PC-9 (cell line): ENCODE results near the gene TEX13B. TPM values are rescaled to one million over a fixed set of nuclear protein-coding genes. Genes with fewer than 3 reads are reported as not detected.

ENCODE experiments used
- BruUV-seq: library from RNA; stranded (reverse); fragments of 400-500 nt; replicated peaks from 2 replicates; lab custom pipeline; 2021; lab: Mats Ljungman, UMichigan
- CTCF ChIA-PET: fragments of 300-600 bp; sonication (Branson Sonifier 250); formaldehyde crosslinking; loops from one replicate; lab custom pipeline; 2022; ENCODE audit warnings: antibody characterized with exemption; lab: Charles Lee
- POLR2A ChIA-PET: fragments of 300-600 bp; sonication (Branson Sonifier 250); formaldehyde crosslinking; loops from one replicate; lab custom pipeline; 2022; ENCODE audit warnings: antibody characterized with exemption; ENCODE audit not compliant: unreplicated experiment; lab: Charles Lee
- DNase-seq, 2 experiments: peaks; one replicate each; pipeline versions ENCODE4 v3.0.0 to v3.0.0-alpha.2; 2015 to 2022; ENCODE audit warnings: mixed read lengths in 1 of 2
- H2AFZ ChIP-seq: fragments of 200-600 bp; sonication (generic); 2 replicates; pipeline ENCODE4 v1.8.1; 2017; ENCODE audit warnings: antibody characterized with exemption
- H3F3A ChIP-seq: fragments of 200-600 bp; sonication (generic); 2 replicates; pipeline ENCODE4 v1.8.1; 2017; ENCODE audit warnings: antibody characterized with exemption, mild to moderate bottlenecking, low read depth; ENCODE audit not compliant: insufficient read depth
- H3K27ac ChIP-seq: fragments of 200-600 bp; sonication (generic); 2 replicates; pipeline ENCODE4 v1.6.1; 2016; ENCODE audit warnings: mixed run types
- H3K27me3 ChIP-seq: fragments of 200-600 bp; sonication (generic); 2 replicates; pipeline ENCODE4 v1.6.1; 2016; ENCODE audit warnings: low read depth, mixed run types; ENCODE audit not compliant: insufficient read depth
- H3K36me3 ChIP-seq: fragments of 200-600 bp; sonication (generic); 2 replicates; pipeline ENCODE4 v1.6.1; 2016; ENCODE audit warnings: low read depth, mixed run types
- H3K4me1 ChIP-seq: fragments of 200-600 bp; sonication (generic); replicated peaks from 2 replicates; pipeline ENCODE4 v1.6.1; 2016; ENCODE audit warnings: mixed run types; ENCODE audit not compliant: insufficient read depth
- H3K4me2 ChIP-seq: fragments of 200-600 bp; sonication (generic); 2 replicates; pipeline ENCODE4 v1.6.1; 2017; ENCODE audit warnings: mixed run types
- H3K4me3 ChIP-seq: fragments of 200-600 bp; sonication (generic); 2 replicates; pipeline ENCODE4 v1.6.1; 2016; ENCODE audit warnings: mixed run types
- H3K79me2 ChIP-seq: fragments of 200-600 bp; sonication (generic); 2 replicates; pipeline ENCODE4 v1.6.1; 2017; ENCODE audit warnings: low read depth, mixed run types
- H3K9me2 ChIP-seq: fragments of 200-600 bp; sonication (generic); 2 replicates; pipeline ENCODE4 v1.8.1; 2017; ENCODE audit warnings: mild to moderate bottlenecking; ENCODE audit not compliant: insufficient read depth
- H3K9me3 ChIP-seq: fragments of 200-600 bp; sonication (generic); 2 replicates; pipeline ENCODE4 v1.8.1; 2016; ENCODE audit warnings: low read depth; ENCODE audit not compliant: insufficient read depth
- H4K20me1 ChIP-seq: fragments of 200-600 bp; sonication (generic); 2 replicates; pipeline ENCODE4 v1.8.1; 2017; ENCODE audit not compliant: insufficient read depth
- CTCF ChIP-seq: fragments of 200-600 bp; sonication (generic); conservative IDR thresholded peaks from 2 replicates; pipeline ENCODE4 v1.6.1; 2017; ENCODE audit warnings: mixed run types, antibody characterized with exemption, mild to moderate bottlenecking, moderate library complexity
- EZH2 ChIP-seq: fragments of 200-600 bp; sonication (generic); IDR thresholded peaks from 2 replicates; pipeline ENCODE4 v1.8.0; 2017; ENCODE audit warnings: antibody characterized with exemption, low read depth
- intact Hi-C: fragments of 100-400 bp; cut with micrococcal nuclease; formaldehyde crosslinking; loops from one replicate; pipeline ENCODE4 v1.10.0; 2022; ENCODE audit not compliant: unreplicated experiment
- total RNA-seq: library from RNA; stranded (reverse); gene quantifications from 2 replicates; pipeline ENCODE4 v1.2.3, GENCODE V29; 2021

TEX13B gene
- total RNA-seq, 1 experiment from 2014 or later: not detected

GRCh38 chrX:107985033-107985432, 2.9 kb upstream of the TEX13B start:
- Histone ChIP-seq H3K9me2 (no peaks in the 10 kb centered on the region), H3K9me3 (no peaks in the 10 kb centered on the region), H3K4me1 (no peaks in the 10 kb centered on the region), H3K27me3 (no peaks in the 10 kb centered on the region), H3K36me3 (no peaks in the 10 kb centered on the region), H2AFZ (no peak overlapping the region), H3K4me2 (no peak overlapping the region), H3K4me3 (no peak overlapping the region), H3K79me2 (no peaks in the 10 kb centered on the region), H3K27ac (no peak overlapping the region), H3F3A (no peaks in the 10 kb centered on the region), H4K20me1 (no peaks in the 10 kb centered on the region)
- ChIA-PET POLR2A (no interaction called here), CTCF (no interaction called here)
- DNase-seq: no peak
- intact Hi-C loops: no loop called here
- no TSS peak for BruUV-seq
- TF ChIP-seq CTCF (no peak), EZH2 (no peak)

- no peak overlapping the region for H3K4me2 ChIP-seq
- no peaks in the 10 kb centered on the region for H3K27me3 ChIP-seq
- BruUV-seq: no TSS peak
- no peaks in the 10 kb centered on the region for H3K4me1 ChIP-seq
- ChIA-PET CTCF (interaction anchor here (0.6 kb wide), 1 partner anchor 440 kb away, joined by 3 read pairs; no protein-coding TSS in a partner anchor), POLR2A (no interaction called here)
- H3F3A ChIP-seq: no peaks in the 10 kb centered on the region
- H3K27ac ChIP-seq: no peak overlapping the region
- no peak overlapping the region for H3K4me3 ChIP-seq
- H3K9me2 ChIP-seq: no peaks in the 10 kb centered on the region
- no peaks in the 10 kb centered on the region for H3K9me3 ChIP-seq
- H3K36me3 ChIP-seq: no peaks in the 10 kb centered on the region
- no peak for DNase-seq
- H4K20me1 ChIP-seq: no peaks in the 10 kb centered on the region
- H2AFZ ChIP-seq: no peak overlapping the region
- no peaks in the 10 kb centered on the region for H3K79me2 ChIP-seq
- no peak for TF ChIP-seq CTCF
- no peak for TF ChIP-seq EZH2
- intact Hi-C loops: no loop called here
These were observed 2.6 kb downstream of the TEX13B start for GRCh38 chrX:107979534-107979933.

- Histone ChIP-seq H3K9me2 (no peaks in the 10 kb centered on the region), H3K4me1 (no peaks in the 10 kb centered on the region), H3K9me3 (no peaks in the 10 kb centered on the region), H3K4me3 (no peak overlapping the region), H4K20me1 (no peaks in the 10 kb centered on the region), H3K36me3 (no peaks in the 10 kb centered on the region), H3K27me3 (no peaks in the 10 kb centered on the region), H2AFZ (no peak overlapping the region), H3K27ac (no peak overlapping the region), H3F3A (no peaks in the 10 kb centered on the region), H3K79me2 (no peaks in the 10 kb centered on the region), H3K4me2 (no peak overlapping the region)
- CTCF ChIA-PET: no interaction called here
- BruUV-seq: no TSS peak
- no peak for DNase-seq
- TF ChIP-seq EZH2 (no peak), CTCF (peak; percentile 74)
- POLR2A ChIA-PET: no interaction called here
- intact Hi-C loops: no loop called here
These were observed 3.4 kb downstream of the TEX13B start for GRCh38 chrX:107978707-107979307.
